Measurements from ENCODE around the gene GAK. TPM values are rescaled to one million over a fixed set of nuclear protein-coding genes. Genes with fewer than 3 reads are reported as not detected.

Gene GAK
- total RNA-seq, 1 donor from 2014 or later, result 27.6 TPM

DNA sequence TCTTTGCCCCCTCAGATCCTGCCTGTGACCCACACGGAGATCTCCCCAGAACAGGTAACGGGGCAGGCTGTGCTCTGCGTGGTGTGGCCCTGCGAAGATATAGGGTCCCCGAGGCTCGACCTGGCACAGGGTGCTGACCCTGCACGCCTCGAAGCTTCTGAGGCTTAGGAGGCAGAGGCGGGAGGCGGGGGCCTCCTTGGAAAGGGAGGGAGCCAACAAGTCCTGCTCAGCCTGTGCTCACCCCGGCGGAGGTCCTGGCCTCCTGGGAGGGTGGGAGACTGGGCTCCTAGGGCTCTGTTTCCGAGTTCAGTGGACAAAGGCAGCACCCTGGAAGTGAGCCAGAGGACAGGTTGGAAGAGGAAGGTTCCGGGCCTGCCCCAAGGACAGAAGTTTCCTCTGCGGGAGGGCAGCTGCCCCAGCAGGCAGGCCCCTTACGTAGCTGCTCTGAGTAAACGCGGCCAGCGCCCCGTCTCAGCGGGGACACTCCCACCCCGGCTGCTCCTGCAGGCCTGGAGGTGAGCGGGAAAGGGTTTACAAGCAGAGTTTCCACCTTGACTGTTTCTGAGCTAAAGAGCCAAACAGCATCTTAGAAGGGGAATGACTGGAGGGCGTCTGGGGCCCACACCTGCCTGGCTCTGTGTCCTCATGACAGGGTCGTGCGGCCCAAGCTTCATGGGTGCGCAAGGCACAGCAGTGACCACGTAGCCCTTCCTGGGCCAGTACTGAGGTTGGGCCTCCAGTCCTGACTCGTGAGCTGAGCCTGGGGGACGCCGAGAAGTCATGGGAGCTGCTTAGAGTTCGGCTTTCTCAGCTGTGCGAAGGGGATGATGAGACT lies 16.2 kb upstream of the GAK start:
- Histone ChIP-seq H3K9me3 (ENCODE audit: low read depth) (no peaks in the 10 kb centered on the region), H3K4me2 (no peak overlapping the region), H3K4me1 (peaks cover 16% of the 10 kb centered on the region), H3K79me2 (ENCODE audit: low read depth) (no peaks in the 10 kb centered on the region), H2AFZ (replicated peaks) (no peak overlapping the region), H3K4me3 (no peak overlapping the region), H4K20me1 (ENCODE audit: low read depth) (no peaks in the 10 kb centered on the region), H3F3A (ENCODE audit: low read depth) (peaks cover 4% of the 10 kb centered on the region), H3K27me3 (peaks cover 6% of the 10 kb centered on the region), H3K27ac (no peak overlapping the region), H3K9ac (peak overlapping the region; percentile 20), H3K36me3 (no peaks in the 10 kb centered on the region)
- H3K9me3 Mint-ChIP-seq, result no peaks in the 10 kb centered on the region
- H3K36me3 Mint-ChIP-seq, result no peaks in the 10 kb centered on the region
- H3K4me3 Mint-ChIP-seq, result no peak overlapping the region
- peaks cover 3% of the 10 kb centered on the region for H3K27me3 Mint-ChIP-seq (ENCODE audit: insufficient read depth, low read depth)
- TF ChIP-seq, protein P1, sequence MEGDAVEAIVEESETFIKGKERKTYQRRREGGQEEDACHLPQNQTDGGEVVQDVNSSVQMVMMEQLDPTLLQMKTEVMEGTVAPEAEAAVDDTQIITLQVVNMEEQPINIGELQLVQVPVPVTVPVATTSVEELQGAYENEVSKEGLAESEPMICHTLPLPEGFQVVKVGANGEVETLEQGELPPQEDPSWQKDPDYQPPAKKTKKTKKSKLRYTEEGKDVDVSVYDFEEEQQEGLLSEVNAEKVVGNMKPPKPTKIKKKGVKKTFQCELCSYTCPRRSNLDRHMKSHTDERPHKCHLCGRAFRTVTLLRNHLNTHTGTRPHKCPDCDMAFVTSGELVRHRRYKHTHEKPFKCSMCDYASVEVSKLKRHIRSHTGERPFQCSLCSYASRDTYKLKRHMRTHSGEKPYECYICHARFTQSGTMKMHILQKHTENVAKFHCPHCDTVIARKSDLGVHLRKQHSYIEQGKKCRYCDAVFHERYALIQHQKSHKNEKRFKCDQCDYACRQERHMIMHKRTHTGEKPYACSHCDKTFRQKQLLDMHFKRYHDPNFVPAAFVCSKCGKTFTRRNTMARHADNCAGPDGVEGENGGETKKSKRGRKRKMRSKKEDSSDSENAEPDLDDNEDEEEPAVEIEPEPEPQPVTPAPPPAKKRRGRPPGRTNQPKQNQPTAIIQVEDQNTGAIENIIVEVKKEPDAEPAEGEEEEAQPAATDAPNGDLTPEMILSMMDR (IDR thresholded peaks at IDR 0.05), result no peak
- TF ChIP-seq EZH2 (IDR thresholded peaks at IDR 0.05) (no peak), EZH2phosphoT487 (IDR thresholded peaks at IDR 0.05) (no peak)
- no peak overlapping the region for H3K27ac Mint-ChIP-seq
- H3K4me1 Mint-ChIP-seq, result peaks cover 14% of the 10 kb centered on the region
- no peak for DNase-seq (ENCODE audit: low spot score)

GRCh38 chr4:947491-947971 lies 15.4 kb upstream of the GAK start:
- H3K4me3 Mint-ChIP-seq, result no peak overlapping the region
- H3K36me3 Mint-ChIP-seq, result no peaks in the 10 kb centered on the region
- Histone ChIP-seq H3K4me1 (peaks cover 16% of the 10 kb centered on the region), H3K27me3 (peaks cover 6% of the 10 kb centered on the region), H3K27ac (no peak overlapping the region), H3K4me3 (no peak overlapping the region), H3K9ac (no peak overlapping the region), H4K20me1 (ENCODE audit: low read depth) (no peaks in the 10 kb centered on the region), H3K79me2 (ENCODE audit: low read depth) (no peaks in the 10 kb centered on the region), H3K9me3 (ENCODE audit: low read depth) (no peaks in the 10 kb centered on the region), H3K36me3 (no peaks in the 10 kb centered on the region), H3K4me2 (no peak overlapping the region), H3F3A (ENCODE audit: low read depth) (peaks cover 4% of the 10 kb centered on the region), H2AFZ (replicated peaks) (no peak overlapping the region)
- no peaks in the 10 kb centered on the region for H3K9me3 Mint-ChIP-seq
- TF ChIP-seq EZH2phosphoT487 (IDR thresholded peaks at IDR 0.05), result no peak
- no peak for TF ChIP-seq EZH2 (IDR thresholded peaks at IDR 0.05)
- TF ChIP-seq, protein P1 (IDR thresholded peaks at IDR 0.05), result no peak
- no peak overlapping the region for H3K27ac Mint-ChIP-seq
- peaks cover 14% of the 10 kb centered on the region for H3K4me1 Mint-ChIP-seq
- DNase-seq (ENCODE audit: low spot score), result no peak
- peaks cover 3% of the 10 kb centered on the region for H3K27me3 Mint-ChIP-seq (ENCODE audit: insufficient read depth, low read depth)

DNA sequence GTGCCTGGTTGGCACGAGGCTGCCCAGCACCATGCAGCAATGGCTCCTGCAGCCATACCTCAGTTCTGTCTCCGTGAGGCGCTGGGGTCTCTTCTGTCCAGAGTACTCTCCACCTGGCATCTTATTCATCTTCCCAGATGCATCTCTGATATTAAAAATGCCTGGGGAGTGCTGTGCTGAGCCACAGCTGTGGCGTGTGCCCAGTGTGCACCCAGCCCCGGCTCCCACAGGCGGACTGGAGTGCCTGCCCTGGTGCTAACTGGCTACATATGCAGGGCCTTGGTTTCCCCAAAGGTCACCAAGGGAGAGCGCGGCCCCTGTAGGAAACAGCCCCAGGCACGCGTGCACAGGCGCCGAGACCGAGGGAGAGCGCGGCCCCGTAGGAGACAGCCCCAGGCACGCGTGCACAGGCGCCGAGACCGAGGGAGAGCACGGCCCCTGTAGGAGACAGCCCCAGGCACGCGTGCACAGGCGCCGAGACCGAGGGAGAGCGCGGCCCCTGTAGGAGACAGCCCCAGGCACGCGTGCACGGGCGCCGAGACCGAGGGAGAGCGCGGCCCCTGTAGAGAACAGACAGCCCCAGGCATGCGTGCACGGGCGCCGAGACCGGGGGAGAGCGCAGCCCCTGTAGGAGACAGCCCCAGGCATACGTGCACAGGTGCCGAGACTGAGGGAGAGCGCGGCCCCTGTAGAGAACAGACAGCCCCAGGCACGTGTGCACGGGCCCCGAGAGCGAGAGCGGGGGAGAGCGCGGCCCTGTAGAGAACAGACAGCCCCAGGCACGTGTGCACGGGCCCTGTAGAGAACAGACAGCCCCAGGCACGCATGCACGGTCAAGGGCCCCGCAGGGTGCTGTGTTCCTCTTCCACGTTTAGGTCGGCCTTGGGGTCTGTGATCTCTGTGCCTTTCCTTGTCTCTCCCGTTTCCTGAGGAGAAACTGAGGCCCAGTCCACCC lies 14.7 kb upstream of the GAK start:
- no peaks in the 10 kb centered on the region for H3K36me3 Mint-ChIP-seq
- no peak overlapping the region for H3K4me3 ChIP-seq
- TF ChIP-seq EZH2 (IDR thresholded peaks at IDR 0.05) (no peak), EZH2phosphoT487 (IDR thresholded peaks at IDR 0.05) (no peak)
- TF ChIP-seq, protein P1 (IDR thresholded peaks at IDR 0.05), result no peak
- H3K27me3 ChIP-seq, result peaks cover 6% of the 10 kb centered on the region
- H3K4me1 ChIP-seq, result peaks cover 16% of the 10 kb centered on the region
- H3K9ac ChIP-seq, result no peak overlapping the region
- H3K27ac Mint-ChIP-seq, result no peak overlapping the region
- H3K4me2 ChIP-seq, result no peak overlapping the region
- no peak for DNase-seq (ENCODE audit: low spot score)
- peaks cover 4% of the 10 kb centered on the region for H3F3A ChIP-seq (ENCODE audit: low read depth)
- no peaks in the 10 kb centered on the region for H3K79me2 ChIP-seq (ENCODE audit: low read depth)
- H3K36me3 ChIP-seq, result no peaks in the 10 kb centered on the region
- H3K9me3 Mint-ChIP-seq, result no peaks in the 10 kb centered on the region
- no peak overlapping the region for H2AFZ ChIP-seq (replicated peaks)
- H3K4me1 Mint-ChIP-seq, result peaks cover 14% of the 10 kb centered on the region
- no peaks in the 10 kb centered on the region for H4K20me1 ChIP-seq (ENCODE audit: low read depth)
- H3K9me3 ChIP-seq (ENCODE audit: low read depth), result no peaks in the 10 kb centered on the region
- H3K27ac ChIP-seq, result no peak overlapping the region
- peaks cover 2% of the 10 kb centered on the region for H3K27me3 Mint-ChIP-seq (ENCODE audit: insufficient read depth, low read depth)
- no peak overlapping the region for H3K4me3 Mint-ChIP-seq
